H9 (cell line): ENCODE measurements around the gene DISP3. TPM values are rescaled to one million over a fixed set of nuclear protein-coding genes. Genes with fewer than 3 reads are reported as not detected.
A peak's percentile ranks its signal among the peaks of the same experiment; 100 is the strongest.

Experiments
- DNase-seq: peaks from one replicate; pipeline ENCODE4 v3.0.0-alpha.2; 2017
- H2AFZ ChIP-seq: one replicate; pipeline ENCODE4 v1.6.1; 2013; ENCODE audit warnings: mild to moderate bottlenecking, low read length, control low read depth, moderate library complexity
- H2AK5ac ChIP-seq: 2 replicates; pipeline ENCODE4 v1.6.1; 2013; ENCODE audit warnings: low read length, control low read depth, mixed read lengths; ENCODE audit not compliant: insufficient read length
- H2BK120ac ChIP-seq: one replicate; pipeline ENCODE4 v1.6.1; 2013; ENCODE audit warnings: low read depth, mild to moderate bottlenecking, low read length, control low read depth, inconsistent platforms; ENCODE audit not compliant: poor library complexity, severe bottlenecking
- H2BK12ac ChIP-seq: 2 replicates; pipeline ENCODE4 v1.6.1; 2013; ENCODE audit warnings: low read length, control low read depth, mixed read lengths, low read depth; ENCODE audit not compliant: insufficient read length
- H2BK15ac ChIP-seq: 2 replicates; pipeline ENCODE4 v1.6.1; 2013; ENCODE audit warnings: low read depth, low read length, control low read depth
- H2BK20ac ChIP-seq: one replicate; pipeline ENCODE4 v1.6.1; 2013; ENCODE audit warnings: low read depth, mild to moderate bottlenecking, low read length, control low read depth, inconsistent platforms; ENCODE audit not compliant: poor library complexity, severe bottlenecking
- H2BK5ac ChIP-seq: 2 replicates; pipeline ENCODE4 v1.6.1; 2013; ENCODE audit warnings: low read length, control low read depth, mixed read lengths; ENCODE audit not compliant: insufficient read length
- H3K14ac ChIP-seq: 2 replicates; pipeline ENCODE4 v1.6.1; 2013; ENCODE audit warnings: low read length, control low read depth; ENCODE audit not compliant: insufficient read depth
- H3K18ac ChIP-seq: 2 replicates; pipeline ENCODE4 v1.6.1; 2013; ENCODE audit warnings: low read depth, mild to moderate bottlenecking, mixed read lengths, low read length, control low read depth; ENCODE audit not compliant: insufficient read length
- H3K23ac ChIP-seq: 2 replicates; pipeline ENCODE4 v1.6.1; 2013; ENCODE audit warnings: low read length, control low read depth, mixed read lengths, low read depth; ENCODE audit not compliant: insufficient read length
- H3K23me2 ChIP-seq: 2 replicates; pipeline ENCODE4 v1.6.1; 2013; ENCODE audit warnings: low read depth, mild to moderate bottlenecking, mixed read lengths, low read length, control low read depth; ENCODE audit not compliant: insufficient read length, poor library complexity, severe bottlenecking
- H3K27ac ChIP-seq: 2 replicates; pipeline ENCODE4 v1.5.1; 2013; ENCODE audit warnings: low read length, control low read depth, mixed read lengths, low read depth; ENCODE audit not compliant: insufficient read length
- H3K27me3 ChIP-seq: 2 replicates; pipeline ENCODE4 v1.6.1; 2013; ENCODE audit warnings: low read length, control low read depth, inconsistent platforms; ENCODE audit not compliant: insufficient read depth
- H3K4ac ChIP-seq: 2 replicates; pipeline ENCODE4 v1.6.1; 2013; ENCODE audit warnings: low read depth, mild to moderate bottlenecking, control low read depth, inconsistent platforms, low read length, moderate library complexity
- H3K4me1 ChIP-seq: 2 replicates; pipeline ENCODE4 v1.6.1; 2013; ENCODE audit warnings: low read length, control low read depth, inconsistent platforms; ENCODE audit not compliant: insufficient read depth
- H3K4me2 ChIP-seq: 2 replicates; pipeline ENCODE4 v1.6.1; 2013; ENCODE audit warnings: low read length, control low read depth, mixed read lengths; ENCODE audit not compliant: insufficient read length, insufficient read depth
- H3K56ac ChIP-seq: 2 replicates; pipeline ENCODE4 v1.6.1; 2013; ENCODE audit warnings: low read depth, mild to moderate bottlenecking, mixed read lengths, low read length, control low read depth; ENCODE audit not compliant: insufficient read length
- H3K79me1 ChIP-seq: 2 replicates; pipeline ENCODE4 v1.6.1; 2013; ENCODE audit warnings: low read depth, mild to moderate bottlenecking, moderate library complexity, low read length, control low read depth, inconsistent platforms; ENCODE audit not compliant: insufficient read depth, poor library complexity, severe bottlenecking
- H3K79me2 ChIP-seq: 2 replicates; pipeline ENCODE4 v1.6.1; 2013; ENCODE audit warnings: low read length, control low read depth, inconsistent platforms; ENCODE audit not compliant: insufficient read depth
- H3K9ac ChIP-seq: 2 replicates; pipeline ENCODE4 v1.6.1; 2013; ENCODE audit warnings: low read length, control low read depth, mixed read lengths; ENCODE audit not compliant: insufficient read length; ENCODE audit errors: extremely low read depth
- H3K9me3 ChIP-seq: one replicate; pipeline ENCODE4 v1.6.1; 2013; ENCODE audit warnings: low read depth, low read length, inconsistent platforms; ENCODE audit not compliant: control insufficient read depth
- H3T11ph ChIP-seq: one replicate; pipeline ENCODE4 v1.6.1; 2013; ENCODE audit warnings: mild to moderate bottlenecking, low read length, control low read depth, inconsistent platforms
- H4K20me1 ChIP-seq: one replicate; pipeline ENCODE4 v1.6.1; 2013; ENCODE audit not compliant: control insufficient read depth, insufficient read length, insufficient read depth
- H4K5ac ChIP-seq: 2 replicates; pipeline ENCODE4 v1.6.1; 2013; ENCODE audit warnings: low read depth, mild to moderate bottlenecking, mixed read lengths, low read length, control low read depth; ENCODE audit not compliant: insufficient read length
- H4K8ac ChIP-seq: replicated peaks from 2 replicates; pipeline ENCODE4 v1.6.1; 2013; ENCODE audit warnings: low read length, control low read depth, mixed read lengths, low read depth; ENCODE audit not compliant: insufficient read length
- H4K91ac ChIP-seq: 2 replicates; pipeline ENCODE4 v1.6.1; 2013; ENCODE audit warnings: low read depth, mild to moderate bottlenecking, moderate library complexity, mixed read lengths, low read length, control low read depth; ENCODE audit not compliant: insufficient read length
- H3K27ac Mint-ChIP-seq, 3 experiments: 2 replicates in 2 of 3; 3 replicates in 1 of 3; pipeline ENCODE4 v1.8.0; 2020 to 2021; ENCODE audit warnings: mixed read lengths in 3 of 3, mild to moderate bottlenecking in 1 of 3, moderate library complexity in 1 of 3
- H3K27me3 Mint-ChIP-seq: 2 replicates; pipeline ENCODE4 v1.8.0; 2021; ENCODE audit warnings: low read depth, mild to moderate bottlenecking, moderate library complexity, mixed read lengths
- H3K36me3 Mint-ChIP-seq, 3 experiments: 2 replicates in 2 of 3; 3 replicates in 1 of 3; pipeline ENCODE4 v1.8.0; 2020 to 2021; ENCODE audit warnings: low read depth in 3 of 3, mixed read lengths in 3 of 3; ENCODE audit not compliant: insufficient read depth in 1 of 3
- H3K4me1 Mint-ChIP-seq, 2 experiments: 2 replicates each; pipeline ENCODE4 v1.8.0; 2020; ENCODE audit warnings: mixed read lengths in 2 of 2
- H3K4me3 Mint-ChIP-seq, 2 experiments: 2 replicates in 1 of 2; 3 replicates in 1 of 2; pipeline ENCODE4 v1.8.0; 2020 to 2021; ENCODE audit warnings: mild to moderate bottlenecking in 2 of 2, mixed read lengths in 2 of 2, moderate library complexity in 1 of 2
- H3K9me3 Mint-ChIP-seq, 2 experiments: 2 replicates in 1 of 2; 3 replicates in 1 of 2; pipeline ENCODE4 v1.8.0; 2020; ENCODE audit warnings: mild to moderate bottlenecking in 2 of 2, mixed read lengths in 2 of 2, moderate library complexity in 1 of 2
- WGBS: extraction: QIAGEN DNeasy Blood & Tissue Kit; methylation state at CpG from one replicate; pipeline ENCODE4 v1.1.7; 2013; ENCODE audit warnings: missing lambda C conversion rate, low lambda C conversion rate, mixed read lengths; ENCODE audit not compliant: insufficient read length; ENCODE audit errors: extremely low coverage; 5-methylcytosine and 5-hydroxymethylcytosine counted together
- total RNA-seq: library from RNA; stranded (reverse); gene quantifications from 2 replicates; pipeline ENCODE4 v1.2.1, GENCODE V29; 2021
- TF ChIP-seq, protein P1 (sequence below): fragments of 200-600 bp; sonication (generic); conservative IDR thresholded peaks from 3 replicates; pipeline ENCODE4 v1.8.0; 2021; ENCODE audit warnings: antibody characterized with exemption, mild to moderate bottlenecking

DISP3 gene
- total RNA-seq, 1 experiment from 2014 or later: 3.5 TPM

DNA sequence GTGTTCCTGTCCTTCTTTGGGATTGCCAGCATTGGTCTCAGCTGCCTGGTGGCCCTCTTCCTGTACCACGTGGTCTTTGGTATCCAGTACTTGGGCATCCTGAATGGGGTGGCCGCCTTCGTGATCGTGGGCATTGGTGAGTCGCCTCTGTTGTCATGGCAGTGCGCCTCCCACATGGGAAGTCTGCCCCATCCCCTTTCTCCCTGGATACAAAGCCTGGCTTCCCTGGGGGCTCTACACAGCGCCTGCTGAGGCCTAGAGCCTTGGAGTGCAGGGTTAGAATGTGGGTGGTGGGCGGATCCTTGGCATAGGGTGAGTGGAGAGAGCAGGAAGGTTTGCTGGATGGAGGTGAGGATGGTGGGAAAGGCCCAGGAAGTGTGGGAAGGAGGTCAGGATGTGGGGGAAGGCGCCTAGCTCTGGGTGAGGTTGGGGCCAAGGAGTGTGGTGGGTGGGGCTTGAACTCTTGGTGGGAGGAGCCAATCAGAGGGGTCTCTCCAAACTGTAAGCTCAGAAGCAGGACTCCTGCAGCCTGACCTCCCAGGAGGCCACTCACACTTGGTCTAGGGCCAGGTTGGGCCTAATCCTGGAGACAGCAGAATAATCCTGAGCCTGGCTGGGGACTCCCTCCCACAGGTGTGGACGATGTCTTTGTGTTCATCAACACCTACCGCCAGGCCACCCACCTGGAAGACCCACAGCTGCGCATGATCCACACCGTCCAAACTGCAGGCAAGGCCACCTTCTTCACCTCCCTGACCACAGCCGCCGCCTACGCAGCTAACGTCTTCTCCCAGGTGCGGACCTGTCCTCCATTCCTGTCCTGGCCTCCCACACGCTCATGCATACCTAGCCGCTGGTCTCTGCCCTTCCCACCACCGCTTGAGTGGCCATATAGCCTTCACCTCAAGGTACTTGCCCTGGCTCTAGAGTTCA is 36.7 kb downstream of the DISP3 start:
- H3K23me2 ChIP-seq: no peaks in the 10 kb centered on the region
- no peak overlapping the region for H3K4me3 Mint-ChIP-seq
- peaks cover 15 to 19% of the 10 kb centered on the region in 2 experiments for H3K4me1 Mint-ChIP-seq

More for the DNA sequence above, 36.7 kb downstream of the DISP3 start:
- Histone ChIP-seq H2BK20ac (no peak overlapping the region), H3K4ac (no peak overlapping the region), H3K4me1 (no peaks in the 10 kb centered on the region), H3T11ph (no peak overlapping the region), H3K18ac (no peak overlapping the region), H3K23ac (no peak overlapping the region), H3K9me3 (no peaks in the 10 kb centered on the region), H2BK120ac (no peak overlapping the region), H3K27me3 (no peaks in the 10 kb centered on the region), H3K56ac (no peak overlapping the region), H3K9ac (no peak overlapping the region), H2BK5ac (no peak overlapping the region), H2AK5ac (no peak overlapping the region), H3K4me2 (no peak overlapping the region), H4K20me1 (no peaks in the 10 kb centered on the region), H4K8ac (no peak overlapping the region), H2BK15ac (no peak overlapping the region), H3K27ac (no peak overlapping the region), H3K79me2 (no peaks in the 10 kb centered on the region), H4K5ac (no peak overlapping the region), H4K91ac (no peak overlapping the region), H2BK12ac (no peak overlapping the region), H3K79me1 (no peaks in the 10 kb centered on the region), H3K14ac (no peak overlapping the region), H2AFZ (no peak overlapping the region)
- H3K27ac Mint-ChIP-seq: peak overlapping the region in 1 of 3 experiments; percentile 94; a peak in 3 of 7 replicates
- peaks cover 17 to 26% of the 10 kb centered on the region in 2 experiments for H3K9me3 Mint-ChIP-seq
- WGBS: no CpG with 5 or more reads among the region's 21 CpGs
- peak; percentile 17 for DNase-seq
- peaks cover 26 to 46% (median 34%) of the 10 kb centered on the region in 3 experiments for H3K36me3 Mint-ChIP-seq
- no peaks in the 10 kb centered on the region for H3K27me3 Mint-ChIP-seq
- TF ChIP-seq, protein P1, sequence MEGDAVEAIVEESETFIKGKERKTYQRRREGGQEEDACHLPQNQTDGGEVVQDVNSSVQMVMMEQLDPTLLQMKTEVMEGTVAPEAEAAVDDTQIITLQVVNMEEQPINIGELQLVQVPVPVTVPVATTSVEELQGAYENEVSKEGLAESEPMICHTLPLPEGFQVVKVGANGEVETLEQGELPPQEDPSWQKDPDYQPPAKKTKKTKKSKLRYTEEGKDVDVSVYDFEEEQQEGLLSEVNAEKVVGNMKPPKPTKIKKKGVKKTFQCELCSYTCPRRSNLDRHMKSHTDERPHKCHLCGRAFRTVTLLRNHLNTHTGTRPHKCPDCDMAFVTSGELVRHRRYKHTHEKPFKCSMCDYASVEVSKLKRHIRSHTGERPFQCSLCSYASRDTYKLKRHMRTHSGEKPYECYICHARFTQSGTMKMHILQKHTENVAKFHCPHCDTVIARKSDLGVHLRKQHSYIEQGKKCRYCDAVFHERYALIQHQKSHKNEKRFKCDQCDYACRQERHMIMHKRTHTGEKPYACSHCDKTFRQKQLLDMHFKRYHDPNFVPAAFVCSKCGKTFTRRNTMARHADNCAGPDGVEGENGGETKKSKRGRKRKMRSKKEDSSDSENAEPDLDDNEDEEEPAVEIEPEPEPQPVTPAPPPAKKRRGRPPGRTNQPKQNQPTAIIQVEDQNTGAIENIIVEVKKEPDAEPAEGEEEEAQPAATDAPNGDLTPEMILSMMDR: no peak
